H1 (cell line): ENCODE results near the gene CGB2. TPM values are rescaled to one million over a fixed set of nuclear protein-coding genes. Genes with fewer than 3 reads are reported as not detected.

ENCODE experiments used
- CTCF ChIA-PET: fragments of 300-600 bp; sonication (Branson Sonifier 250); formaldehyde crosslinking; loops from one replicate; lab custom pipeline; 2021; ENCODE audit not compliant: partially characterized antibody; lab: Charles Lee
- POLR2A ChIA-PET: fragments of 300-600 bp; sonication (Branson Sonifier 250); formaldehyde crosslinking; loops from one replicate; lab custom pipeline; 2021; ENCODE audit warnings: inconsistent platforms; ENCODE audit not compliant: partially characterized antibody; lab: Charles Lee
- DNase-seq, 2 experiments: peaks; one replicate each; pipeline versions ENCODE4 v3.0.0 to v3.0.0-alpha.2; 2010 to 2022; ENCODE audit warnings: low spot score in 2 of 2, low read depth in 1 of 2, mixed read lengths in 1 of 2
- FAIRE-seq: peaks from 2 replicates; lab custom pipeline; 2011; peaks lifted over from hg19 to GRCh38; lab: Jason Lieb, UNC
- H2AFZ ChIP-seq: 2 replicates; pipeline ENCODE4 v1.8.1; 2012; ENCODE audit warnings: low read length, inconsistent platforms
- H2AK5ac ChIP-seq: 2 replicates; pipeline ENCODE4 v1.6.1; 2013; ENCODE audit warnings: low read depth, low read length
- H2BK120ac ChIP-seq: replicated peaks from 2 replicates; pipeline ENCODE3; 2013; ENCODE audit warnings: low read depth, low read length, inconsistent platforms
- H2BK12ac ChIP-seq: 2 replicates; pipeline ENCODE4 v1.6.1; 2013; ENCODE audit warnings: low read depth, low read length
- H2BK15ac ChIP-seq: 2 replicates; pipeline ENCODE4 v1.6.1; 2013; ENCODE audit warnings: low read length
- H2BK20ac ChIP-seq: 2 replicates; pipeline ENCODE4 v1.6.1; 2013; ENCODE audit warnings: low read length
- H2BK5ac ChIP-seq: 2 replicates; pipeline ENCODE4 v1.6.1; 2013; ENCODE audit warnings: low read depth, low read length
- H3K14ac ChIP-seq: 2 replicates; pipeline ENCODE4 v1.6.1; 2013; ENCODE audit warnings: inconsistent platforms; ENCODE audit not compliant: insufficient read length
- H3K18ac ChIP-seq: 2 replicates; pipeline ENCODE4 v1.6.1; 2013; ENCODE audit warnings: low read length; ENCODE audit errors: extremely low read depth
- H3K23ac ChIP-seq: 2 replicates; pipeline ENCODE4 v1.6.1; 2013; ENCODE audit warnings: inconsistent platforms; ENCODE audit not compliant: insufficient read length
- H3K23me2 ChIP-seq: 2 replicates; pipeline ENCODE4 v1.6.1; 2013; ENCODE audit warnings: low read depth, low read length
- H3K27ac ChIP-seq: 2 replicates; pipeline ENCODE4 v1.6.1; 2011; ENCODE audit warnings: low read depth, low read length, inconsistent platforms
- H3K27me3 ChIP-seq, 4 experiments: replicated peaks in 1 of 4; 1 replicate in 1 of 4; 2 replicates in 3 of 4; pipeline versions ENCODE4 v1.6.1 to v1.8.1; 2011 to 2013; ENCODE audit warnings: low read length in 3 of 4, mild to moderate bottlenecking in 3 of 4, inconsistent platforms in 2 of 4, mixed read lengths in 2 of 4, moderate library complexity in 1 of 4; ENCODE audit not compliant: control insufficient read depth in 3 of 4, insufficient read depth in 3 of 4; ENCODE audit errors: extremely low read depth in 1 of 4
- H3K36me3 ChIP-seq, 4 experiments: 2 replicates each; pipeline versions ENCODE4 v1.6.1 to v1.8.1; 2011 to 2013; ENCODE audit warnings: mild to moderate bottlenecking in 4 of 4, low read length in 3 of 4, moderate library complexity in 2 of 4, control low read depth in 1 of 4, inconsistent platforms in 1 of 4; ENCODE audit not compliant: insufficient read depth in 4 of 4, control insufficient read depth in 2 of 4
- H3K4ac ChIP-seq: replicated peaks from 2 replicates; pipeline ENCODE3; 2013; ENCODE audit warnings: low read length, low read depth, mixed read lengths, inconsistent platforms; ENCODE audit not compliant: insufficient read length
- H3K4me1 ChIP-seq, 4 experiments: replicated peaks in 1 of 4; 1 replicate in 1 of 4; 2 replicates in 3 of 4; pipeline versions ENCODE4 v1.6.1 to v1.8.1; 2011 to 2013; ENCODE audit warnings: low read length in 3 of 4, inconsistent platforms in 2 of 4, mixed read lengths in 1 of 4; ENCODE audit not compliant: insufficient read depth in 4 of 4, control insufficient read depth in 3 of 4
- H3K4me2 ChIP-seq, 2 experiments: 2 replicates each; pipeline versions ENCODE4 v1.6.1 to v1.8.1; 2011 to 2013; ENCODE audit warnings: low read depth in 2 of 2, low read length in 2 of 2, control low read depth in 1 of 2, inconsistent platforms in 1 of 2, mild to moderate bottlenecking in 1 of 2; ENCODE audit not compliant: insufficient read depth in 1 of 2
- H3K4me3 ChIP-seq, 4 experiments: fragments of 200-600, 300-600 bp in 1 of 4; sonication (generic), shearing (Covaris generic), sonication (Bioruptor Twin) in 1 of 4; 2 replicates each; pipeline versions ENCODE4 v1.5.1 to v1.8.1; 2011 to 2016; ENCODE audit warnings: low read length in 4 of 4, low read depth in 3 of 4, control low read depth in 2 of 4, inconsistent platforms in 2 of 4, mild to moderate bottlenecking in 2 of 4, mixed read lengths in 1 of 4, moderate library complexity in 1 of 4; ENCODE audit not compliant: insufficient read depth in 2 of 4; ENCODE audit errors: extremely low read depth in 1 of 4
- H3K56ac ChIP-seq: replicated peaks from 2 replicates; pipeline ENCODE3; 2013; ENCODE audit warnings: low read depth, mild to moderate bottlenecking, mixed read lengths, low read length, inconsistent platforms; ENCODE audit not compliant: insufficient read length
- H3K79me1 ChIP-seq: 2 replicates; pipeline ENCODE4 v1.6.1; 2013; ENCODE audit warnings: low read depth, low read length, control low read depth
- H3K79me2 ChIP-seq, 2 experiments: 2 replicates each; pipeline versions ENCODE4 v1.6.1 to v1.8.1; 2012 to 2013; ENCODE audit warnings: low read length in 2 of 2, mild to moderate bottlenecking in 2 of 2, inconsistent platforms in 1 of 2; ENCODE audit not compliant: insufficient read depth in 2 of 2, control insufficient read depth in 1 of 2
- H3K9ac ChIP-seq, 4 experiments: replicated peaks in 1 of 4; 1 replicate in 1 of 4; 2 replicates in 3 of 4; pipeline versions ENCODE4 v1.6.1 to v1.8.1; 2011 to 2013; ENCODE audit warnings: low read depth in 3 of 4, low read length in 3 of 4, control low read depth in 2 of 4, mild to moderate bottlenecking in 2 of 4, moderate library complexity in 2 of 4, inconsistent platforms in 1 of 4; ENCODE audit errors: extremely low read depth in 1 of 4
- H3K9me3 ChIP-seq, 2 experiments: 2 replicates each; pipeline versions ENCODE4 v1.6.1 to v1.8.1; 2012 to 2013; ENCODE audit warnings: mild to moderate bottlenecking in 2 of 2, moderate library complexity in 2 of 2, control low read depth in 1 of 2, inconsistent platforms in 1 of 2, low read depth in 1 of 2, low read length in 1 of 2, mixed read lengths in 1 of 2; ENCODE audit not compliant: insufficient read depth in 2 of 2
- H4K20me1 ChIP-seq, 2 experiments: replicated peaks in 1 of 2; 2 replicates each; pipeline versions ENCODE3 to v1.8.1; 2011 to 2013; ENCODE audit warnings: inconsistent platforms in 2 of 2, low read length in 2 of 2, mild to moderate bottlenecking in 1 of 2; ENCODE audit not compliant: insufficient read depth in 2 of 2, control insufficient read depth in 1 of 2
- H4K5ac ChIP-seq: 2 replicates; pipeline ENCODE4 v1.6.1; 2013; ENCODE audit warnings: low read length, low read depth, mixed read lengths, inconsistent platforms; ENCODE audit not compliant: insufficient read length
- H4K8ac ChIP-seq: 2 replicates; pipeline ENCODE4 v1.8.0; 2013; ENCODE audit warnings: mild to moderate bottlenecking, moderate library complexity, low read length, inconsistent platforms; ENCODE audit not compliant: insufficient read depth; ENCODE audit errors: extremely low read depth
- H4K91ac ChIP-seq: replicated peaks from 2 replicates; pipeline ENCODE3; 2013; ENCODE audit warnings: low read length, mixed read lengths, inconsistent platforms; ENCODE audit not compliant: insufficient read length
- ASH2L ChIP-seq: fragments of 200-600, 300-600 bp; sonication (generic); IDR thresholded peaks from one replicate; pipeline ENCODE4 v1.7.1; 2017; ENCODE audit warnings: low read length
- WGBS, 2 experiments: shearing (Covaris generic) in 1 of 2; methylation state at CpG; one replicate each; pipeline versions ENCODE4 v1.1.6 to v1.1.7; 2013 to 2015; ENCODE audit warnings: low lambda C conversion rate in 2 of 2, mixed read lengths in 2 of 2, inconsistent platforms in 1 of 2, low coverage in 1 of 2, missing lambda C conversion rate in 1 of 2; ENCODE audit not compliant: insufficient replicate concordance in 2 of 2, insufficient coverage in 1 of 2, insufficient read length in 1 of 2; ENCODE audit errors: extremely low coverage in 1 of 2, missing lambda C conversion rate in 1 of 2; 5-methylcytosine and 5-hydroxymethylcytosine counted together
- polyA plus RNA-seq, 7 experiments: library from polyadenylated mRNA; depleted of rRNA in 3 of 7; stranded (reverse) in 5 of 7; unstranded in 2 of 7; fragments of >200 nt in 5 of 7; fragments of 200-250 nt in 2 of 7; gene quantifications; 1 replicate in 5 of 7; 2 replicates in 1 of 7; 4 replicates in 1 of 7; pipeline versions ENCODE4 v1.2.1 to v1.2.3, GENCODE V29; 2011 to 2013; ENCODE audit warnings: missing spikeins in 2 of 7, mixed read lengths in 2 of 7
- total RNA-seq: library from RNA; stranded (reverse); fragmentation: NEBNext Ultra II Directional; extraction: Animal tissue kit (Norgen Biotek cat#: 25700); gene quantifications from 2 replicates; pipeline ENCODE4 v1.2.1, GENCODE V29; 2021
- TF ChIP-seq, protein P1 (sequence below): IDR thresholded peaks from 2 replicates; pipeline ENCODE4 v1.6.1; 2012; ENCODE audit warnings: inconsistent platforms
- TF ChIP-seq, protein P2 (sequence below): IDR thresholded peaks from 2 replicates; pipeline ENCODE4 v1.6.1; 2012; ENCODE audit warnings: inconsistent platforms

Gene CGB2
- total and polyA plus RNA-seq, 2 of the 8 experiments (the other 6 are each of a cell fraction or from before 2014, with no cell fraction given), result 0.71 to 3.2 TPM

DNA sequence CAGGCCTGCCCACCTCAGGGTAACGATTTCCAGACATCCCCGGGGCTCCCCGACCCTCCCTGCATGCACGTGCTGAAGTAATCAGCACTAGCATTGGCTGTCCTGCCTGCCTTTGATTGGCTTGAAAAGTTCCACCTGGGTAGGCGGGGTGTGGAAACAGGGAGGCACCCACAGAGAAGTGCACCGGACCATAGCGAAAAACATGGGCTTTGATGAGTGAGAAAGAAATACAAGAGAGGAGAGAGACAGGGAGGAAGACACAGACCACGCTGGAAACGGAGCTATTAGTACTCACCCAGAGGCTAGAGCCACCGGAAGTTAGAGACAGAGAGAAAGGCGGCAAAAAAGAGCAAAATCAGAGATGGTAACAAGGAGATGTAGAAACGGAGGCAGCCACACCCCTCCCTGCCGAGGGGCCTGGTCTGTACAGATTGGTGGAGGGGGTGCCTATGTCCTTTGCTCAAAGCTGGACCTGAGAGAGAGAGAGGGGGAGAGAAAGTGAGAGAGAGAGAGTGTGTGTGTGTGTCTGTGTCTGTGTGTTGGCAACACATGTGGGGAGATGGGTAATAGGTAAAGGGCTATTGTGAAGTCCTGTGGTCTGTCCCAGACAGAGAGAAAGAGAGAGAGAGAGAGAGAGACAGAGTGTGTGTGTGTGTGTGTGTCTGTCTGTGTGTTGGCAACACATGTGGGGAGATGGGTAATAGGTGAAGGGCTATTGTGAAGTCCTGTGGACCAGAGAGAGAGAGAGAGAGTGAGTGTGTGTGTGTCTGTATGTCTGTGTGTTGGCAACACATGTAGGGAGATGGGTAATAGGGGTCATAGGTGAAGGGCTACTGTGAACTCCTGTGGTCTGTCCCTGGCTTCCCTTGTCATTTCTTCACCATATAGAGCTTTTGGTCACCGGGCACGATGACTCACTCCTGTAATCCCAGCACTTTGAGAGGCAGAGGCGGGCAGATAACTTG, 10.5 kb upstream of the CGB2 start:
- ChIA-PET POLR2A (interaction anchor here (0.8 to 1.4 kb wide), 4 partner anchors 13 to 211 kb away, joined by 3 to 4 read pairs (median 3); partner anchors contain the start of genes BCAT2 and LIN7B), CTCF (interaction anchor here (0.9 to 8.1 kb wide), 7 partner anchors 10 to 77 kb away, joined by 3 to 46 read pairs (median 8); partner anchors contain the start of genes CGB2 and CGB7)
- no peak for DNase-seq
- Histone ChIP-seq H4K91ac (no peak overlapping the region), H3K18ac (no peak overlapping the region), H4K20me1 (no peaks in the 10 kb centered on the region), H3K9me3 (no peaks in the 10 kb centered on the region), H3K14ac (no peak overlapping the region), H4K5ac (no peak overlapping the region), H3K56ac (no peak overlapping the region), H3K4me1 (peaks cover 0 to 17% (median 8%) of the 10 kb centered on the region in 4 experiments; a peak in 5 of 7 replicates), H3K4ac (no peak overlapping the region), H2BK5ac (no peak overlapping the region), H3K9ac (peak overlapping the region in 1 of 4 experiments; percentile 21; a peak in 1 of 7 replicates), H3K27ac (no peak overlapping the region), H3K4me2 (peak overlapping the region; percentile 33 to 78), H2BK12ac (peak overlapping the region; percentile 60; the same call in 1 of the 2 replicates), H3K36me3 (peaks cover 0 to 3% (median under 1%) of the 10 kb centered on the region in 4 experiments; a peak in 3 of 8 replicates), H2BK15ac (no peak overlapping the region), H3K79me2 (no peaks in the 10 kb centered on the region), H2BK20ac (no peak overlapping the region), H3K23me2 (peaks cover 6% of the 10 kb centered on the region; the same call in 1 of the 2 replicates)
- no peak for FAIRE-seq
- WGBS, 2 experiments, result 76% methylated on average over 16 of the region's 16 CpGs; no CpG with 5 or more reads in 1 of the 2 experiments
- TF ChIP-seq, protein P1, sequence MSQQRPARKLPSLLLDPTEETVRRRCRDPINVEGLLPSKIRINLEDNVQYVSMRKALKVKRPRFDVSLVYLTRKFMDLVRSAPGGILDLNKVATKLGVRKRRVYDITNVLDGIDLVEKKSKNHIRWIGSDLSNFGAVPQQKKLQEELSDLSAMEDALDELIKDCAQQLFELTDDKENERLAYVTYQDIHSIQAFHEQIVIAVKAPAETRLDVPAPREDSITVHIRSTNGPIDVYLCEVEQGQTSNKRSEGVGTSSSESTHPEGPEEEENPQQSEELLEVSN, result peak; percentile 59; the same call in 1 of the 2 replicates
- TF ChIP-seq, protein P2, sequence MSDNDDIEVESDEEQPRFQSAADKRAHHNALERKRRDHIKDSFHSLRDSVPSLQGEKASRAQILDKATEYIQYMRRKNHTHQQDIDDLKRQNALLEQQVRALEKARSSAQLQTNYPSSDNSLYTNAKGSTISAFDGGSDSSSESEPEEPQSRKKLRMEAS, result peak; percentile 72
- TF ChIP-seq ASH2L, result no peak
- TF ChIP-seq, all 59 proteins: peak for 2
- H3K79me1 ChIP-seq, result no peaks in the 10 kb centered on the region
- H4K8ac ChIP-seq, result no peak overlapping the region
- peaks cover 0 to 15% (median 12%) of the 10 kb centered on the region in 4 experiments; a peak in 6 of 7 replicates for H3K27me3 ChIP-seq
- no peak overlapping the region for H3K4me3 ChIP-seq
- 0 out of 2 replicates have a peak overlapping the region, but pooled peaks have one; percentile 20 for H2AK5ac ChIP-seq
- no peak overlapping the region for H3K23ac ChIP-seq
- H2AFZ ChIP-seq, result no peak overlapping the region
- no peak overlapping the region for H2BK120ac ChIP-seq
